Ovary (tissue), 9 donors: ENCODE results near the gene JARID2. TPM values are rescaled to one million over a fixed set of nuclear protein-coding genes. Genes with fewer than 3 reads are reported as not detected.

Source experiments
- DNase-seq, 5 donors: peaks; one replicate each; pipeline ENCODE4 v3.0.0-alpha.2; 2019 to 2020
- H3K27ac ChIP-seq, 2 donors: fragments of 200-600 bp; one replicate each; pipeline versions ENCODE4 v1.5.1 to v1.8.0; 2019 to 2022
- H3K27me3 ChIP-seq: fragments of 200-600 bp; one replicate; pipeline ENCODE4 v1.8.0; 2022
- H3K36me3 ChIP-seq: fragments of 200-600 bp; sonication (generic); one replicate; pipeline ENCODE4 v1.5.1; 2019
- H3K4me1 ChIP-seq: one replicate; pipeline ENCODE4 v1.8.1; 2013; ENCODE audit warnings: mild to moderate bottlenecking, moderate library complexity; ENCODE audit not compliant: insufficient read depth
- H3K4me3 ChIP-seq: fragments of 200-600 bp; sonication (generic); one replicate; pipeline ENCODE4 v1.5.1; 2017
- H3K9me3 ChIP-seq, 2 donors: fragments of 200-600 bp in 1 of 2; sonication (generic) in 1 of 2; one replicate each; pipeline versions ENCODE4 v1.5.1 to v1.8.1; 2013 to 2019; ENCODE audit warnings: mild to moderate bottlenecking in 1 of 2, moderate library complexity in 1 of 2
- CTCF ChIP-seq, 3 donors: fragments of 450-650 bp in 2 of 3; fragments of 200-600 bp in 1 of 3; IDR thresholded peaks; one replicate each; pipeline versions ENCODE4 v1.5.1 to v1.8.0; 2016 to 2022; ENCODE audit warnings: antibody characterized with exemption in 3 of 3, mild to moderate bottlenecking in 1 of 3
- EP300 ChIP-seq: sonication (generic); formaldehyde crosslinking; IDR thresholded peaks from one replicate; pipeline ENCODE4 v1.6.1; 2017; ENCODE audit warnings: antibody characterized with exemption
- POLR2A ChIP-seq: fragments of 450-650 bp; IDR thresholded peaks from one replicate; pipeline ENCODE4 v1.6.1; 2017; ENCODE audit warnings: antibody characterized with exemption, mild to moderate bottlenecking, moderate library complexity
- WGBS, 3 donors: extraction: QIAGEN DNeasy Blood & Tissue Kit in 1 of 3; methylation state at CpG; one replicate each; pipeline versions ENCODE4 v1.1.5 to v1.1.7; 2013 to 2017; 5-methylcytosine and 5-hydroxymethylcytosine counted together
- intact Hi-C, 4 donors: fragments of 100-400 bp; cut with DNase I; formaldehyde crosslinking; loops; one replicate each; pipeline versions ENCODE4 v1.11.0 to v1.15.1; 2022 to 2023
- polyA plus RNA-seq, 2 donors: library from polyadenylated mRNA; stranded (reverse); fragments of 200-250 nt in 1 of 2; fragments of 350-450 nt in 1 of 2; fragmentation: Illumina TruSeq in 1 of 2; extraction: RNeasy Lipid Tissue Mini Kit (QIAGEN cat#74804) in 1 of 2; gene quantifications; one replicate each; pipeline ENCODE4 v1.2.3, GENCODE V29; 2013 to 2014
- total RNA-seq, 7 donors: library from RNA; depleted of rRNA in 2 of 7; stranded (reverse); fragments of >200 nt in 2 of 7; fragmentation: NEBNext Ultra II Directional in 3 of 7; extraction: Animal tissue kit (Norgen Biotek cat#: 25700) in 3 of 7; gene quantifications; one replicate each; pipeline versions ENCODE4 v1.1.0 to v1.2.4, GENCODE V29; 2016 to 2023
- donor health status: DM: no; HTN: no; CAD: no; lungs with moderate emphysema.
- donor health status: DM: no; HTN: no; CAD: no.
- donor health status: Bipolar disorder and iron deficiency.
- donor health status: DM: yes; HTN: yes; CAD: no.
- donor health status: DM: no; HTN: no; CAD: no.
- donor health status: DM: yes; HTN: yes; CAD: no.

The JARID2 gene
- total and polyA plus RNA-seq, 9 donors, result 4.5 to 17.4 (median 8.7) TPM

GRCh38 chr6:15535495-15536197 lies 289.8 kb downstream of the JARID2 start:
- no peak overlapping the region for H3K27ac ChIP-seq
- no peaks in the 10 kb centered on the region for H3K4me1 ChIP-seq
- no peak overlapping the region for H3K4me3 ChIP-seq
- WGBS, 3 donors, result 81 to 89% (median 84%) methylated on average over 3 of the region's 3 CpGs
- no peaks in the 10 kb centered on the region for H3K27me3 ChIP-seq
- DNase-seq, result no peak
- H3K36me3 ChIP-seq, result no peaks in the 10 kb centered on the region
- intact Hi-C loops, result no loop called here
- H3K9me3 ChIP-seq, result no peaks in the 10 kb centered on the region
- TF ChIP-seq CTCF (IDR thresholded peaks at IDR 0.05), result no peak
- TF ChIP-seq EP300, result no peak
- TF ChIP-seq POLR2A, result no peak

- Histone ChIP-seq H3K27ac (no peak overlapping the region), H3K4me1 (no peaks in the 10 kb centered on the region), H3K27me3 (no peaks in the 10 kb centered on the region), H3K9me3 (no peaks in the 10 kb centered on the region), H3K4me3 (no peak overlapping the region), H3K36me3 (no peaks in the 10 kb centered on the region)
- intact Hi-C loops, result no loop called here
- 67 to 87% (median 74%) methylated on average over 4 of the region's 4 CpGs for WGBS, 3 donors
- no peak for DNase-seq
- TF ChIP-seq POLR2A (no peak), CTCF (IDR thresholded peaks at IDR 0.05) (no peak), EP300 (no peak)
Observed at GRCh38 chr6:15536198-15536955, 290.5 kb downstream of the JARID2 start.

- no peaks in the 10 kb centered on the region for H3K27me3 ChIP-seq
- H3K9me3 ChIP-seq, result no peaks in the 10 kb centered on the region
- no peaks in the 10 kb centered on the region for H3K36me3 ChIP-seq
- H3K27ac ChIP-seq, result no peak overlapping the region
- WGBS, 3 donors, result 68 to 74% (median 73%) methylated on average over 5 of the region's 5 CpGs
- DNase-seq, result no peak
- intact Hi-C loops, result no loop called here
- no peaks in the 10 kb centered on the region for H3K4me1 ChIP-seq
- TF ChIP-seq POLR2A (no peak), EP300 (no peak), CTCF (IDR thresholded peaks at IDR 0.05) (no peak)
- H3K4me3 ChIP-seq, result no peak overlapping the region
Observed at GRCh38 chr6:15538106-15538505, 292.2 kb downstream of the JARID2 start.

- Histone ChIP-seq H3K27me3 (no peaks in the 10 kb centered on the region), H3K36me3 (no peaks in the 10 kb centered on the region), H3K27ac (no peak overlapping the region), H3K4me3 (no peak overlapping the region), H3K4me1 (no peaks in the 10 kb centered on the region), H3K9me3 (no peaks in the 10 kb centered on the region)
- intact Hi-C loops, result no loop called here
- WGBS, 3 donors, result 83 to 91% (median 86%) methylated on average over 9 of the region's 9 CpGs
- DNase-seq, result no peak
- no peak for TF ChIP-seq CTCF (IDR thresholded peaks at IDR 0.05)
- no peak for TF ChIP-seq POLR2A
Observed at GRCh38 chr6:15538766-15539495, 293.1 kb downstream of the JARID2 start.
